Activated CD8-positive, alpha-beta memory T cell treated with anti-CD3 and anti-CD28 coated beads, Interleukin-2, amount 50 U/mL, for 24 hours (primary cell): ENCODE data around the gene CRACDL.

Experiments
- DNase-seq: peaks from one replicate; pipeline ENCODE4 v3.0.0-alpha.2; 2020; ENCODE audit errors: extremely low read depth

The CRACDL gene

GRCh38 chr2:98751748-98752147 lies 184.3 kb downstream of the CRACDL start:
- DNase-seq = no peak

GRCh38 chr2:98750593-98751282 lies 185.3 kb downstream of the CRACDL start:
- no peak for DNase-seq

- DNase-seq = no peak
Measured at GRCh38 chr2:98749066-98749450, 187.0 kb downstream of the CRACDL start.

GRCh38 chr2:98748292-98749065 lies 187.5 kb downstream of the CRACDL start:
- no peak for DNase-seq

- no peak for DNase-seq
Measured at GRCh38 chr2:98747888-98748287, 188.1 kb downstream of the CRACDL start.

GRCh38 chr2:98746426-98746825 lies 189.6 kb downstream of the CRACDL start:
- DNase-seq = no peak

- DNase-seq = no peak
Measured at GRCh38 chr2:98744595-98744994, 191.4 kb downstream of the CRACDL start.
